Mammary epithelial cell (primary cell): ENCODE data around the gene PKD1L1.

Source experiments
- CTCF ChIP-seq, 2 donors: IDR thresholded peaks in 1 of 2; conservative IDR thresholded peaks in 1 of 2; 2 replicates each; pipeline ENCODE4 v1.5.1; 2011 to 2012; ENCODE audit warnings: inconsistent platforms in 2 of 2, low read length in 2 of 2, mild to moderate bottlenecking in 2 of 2, control low read depth in 1 of 2, low read depth in 1 of 2; ENCODE audit not compliant: insufficient read depth in 1 of 2; ENCODE audit errors: extremely low read depth in 1 of 2
- EZH2 ChIP-seq: IDR thresholded peaks from 2 replicates; pipeline ENCODE4 v1.6.1; 2012; ENCODE audit warnings: low read length, inconsistent platforms, borderline replicate concordance

DNA sequence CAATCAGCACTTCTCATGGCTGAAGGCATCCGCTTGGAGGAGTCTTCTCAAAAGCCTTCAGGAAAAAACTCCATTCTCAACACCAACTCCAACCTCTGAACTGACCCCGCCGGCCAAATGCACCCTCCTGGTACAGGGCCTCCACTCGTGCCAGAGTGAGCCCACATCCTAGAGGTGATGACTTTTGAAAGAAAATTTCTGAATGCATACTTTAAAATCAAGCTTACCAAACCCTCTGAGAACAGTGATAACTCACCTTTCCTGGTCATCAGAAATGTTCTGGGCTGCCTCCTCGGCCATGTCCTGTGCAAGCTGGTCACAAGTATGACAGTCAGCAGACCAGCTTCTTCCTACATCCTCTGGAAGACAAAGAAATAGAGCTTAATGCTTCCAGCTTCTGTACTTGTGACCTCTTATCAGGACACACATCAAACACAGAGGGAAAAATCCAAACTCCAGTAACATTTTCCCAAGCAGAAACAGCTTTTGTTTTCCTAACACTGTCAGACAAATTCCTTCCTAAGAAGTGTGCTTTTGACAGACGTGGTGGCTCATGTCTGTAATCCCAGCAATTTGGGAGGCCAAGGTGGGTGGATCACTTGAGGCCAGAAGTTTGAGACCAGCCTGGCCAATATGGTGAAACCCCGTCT is at the start of gene PKD1L1:
- no peak for TF ChIP-seq CTCF (conservative IDR thresholded peaks at IDR 0.05 in 1 of 2, IDR thresholded peaks at IDR 0.05 in 1 of 2; ENCODE audit: extremely low read depth in 1 of 2, insufficient read depth in 1 of 2, low read depth in 1 of 2, low read length in 2 of 2)
- no peak for TF ChIP-seq EZH2
